GM19239 (cell line): ENCODE data around the gene BMPR1A.

Experiments used
- DNase-seq: peaks from one replicate; pipeline ENCODE4 v3.0.0; 2011; ENCODE audit warnings: low spot score; ENCODE audit not compliant: insufficient read length
- FAIRE-seq: peaks from 2 replicates; lab custom pipeline; 2011; peaks lifted over from hg19 to GRCh38; lab: Jason Lieb, UNC

The BMPR1A gene

DNA sequence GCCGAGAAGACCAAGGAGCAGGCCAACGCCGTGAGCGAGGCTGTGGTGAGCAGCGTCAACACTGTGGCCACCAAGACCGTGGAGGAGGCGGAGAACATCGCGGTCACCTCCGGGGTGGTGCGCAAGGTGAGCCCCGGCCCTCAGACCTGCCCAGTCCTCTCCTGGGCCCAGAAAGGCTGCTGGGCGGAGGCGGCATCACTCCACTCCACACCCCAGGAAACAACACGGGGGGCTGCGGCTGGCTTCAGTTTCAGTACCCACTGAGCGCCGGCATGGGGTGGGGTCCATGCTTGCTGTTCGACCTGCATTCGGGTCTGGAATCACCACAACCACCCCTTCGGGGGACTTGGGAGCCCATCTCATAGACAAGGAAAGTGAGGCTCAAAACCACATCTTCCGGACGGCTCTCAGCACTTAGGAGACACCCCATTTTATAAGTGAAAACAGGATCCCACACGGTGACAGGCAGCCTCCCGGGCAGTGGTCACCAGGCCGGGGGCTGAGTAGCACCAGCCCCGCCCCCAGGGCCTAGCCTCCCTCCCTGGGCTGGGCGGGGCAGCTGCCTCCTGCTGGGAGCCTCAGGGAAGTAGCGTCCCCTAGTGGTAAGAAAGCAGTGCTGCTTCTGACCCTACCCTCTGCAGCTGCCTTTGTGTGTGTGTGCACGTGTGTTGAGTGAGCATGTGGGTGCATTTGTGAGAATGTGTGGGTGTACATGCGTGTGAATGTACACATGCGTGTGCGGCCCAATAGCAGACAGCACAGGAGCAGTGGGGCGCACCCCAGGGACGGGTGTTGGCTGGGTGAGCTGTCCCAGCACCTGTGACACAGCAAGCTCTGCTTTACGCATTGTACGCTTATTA lies 203.8 kb downstream of the BMPR1A start:
- DNase-seq: peak; percentile 55

DNA sequence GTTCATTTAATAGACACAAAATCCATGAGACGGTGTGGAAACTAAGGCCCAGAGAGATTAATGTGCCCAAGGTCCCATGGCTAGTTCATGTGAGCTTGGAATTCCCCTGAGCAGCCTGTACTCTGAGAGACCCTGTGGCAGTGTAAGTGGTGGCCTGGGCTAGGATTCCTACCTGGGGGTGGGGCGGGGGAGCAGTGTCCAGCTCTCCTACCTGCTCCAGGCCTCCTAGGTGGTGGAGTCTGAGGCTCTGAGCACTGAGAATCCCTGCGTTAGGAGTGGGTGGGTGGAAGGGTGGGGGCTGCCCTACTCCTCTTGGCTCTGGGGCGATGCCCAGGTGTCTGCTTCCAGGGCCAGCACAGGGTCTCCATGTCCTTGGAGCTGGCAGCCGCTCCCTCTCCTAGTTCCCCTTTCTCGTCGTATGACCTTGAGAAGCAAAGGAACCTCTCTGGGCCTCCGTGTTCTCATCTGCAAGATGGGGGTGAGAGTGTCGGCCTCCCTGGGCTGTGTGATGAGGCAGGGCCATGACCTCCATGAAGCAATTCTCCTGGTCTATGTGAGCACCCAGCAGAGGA lies 204.5 kb downstream of the BMPR1A start:
- no peak for DNase-seq
- no peak for FAIRE-seq

More for the DNA sequence above, 203.8 kb downstream of the BMPR1A start:
- FAIRE-seq: peak; percentile 28

DNA sequence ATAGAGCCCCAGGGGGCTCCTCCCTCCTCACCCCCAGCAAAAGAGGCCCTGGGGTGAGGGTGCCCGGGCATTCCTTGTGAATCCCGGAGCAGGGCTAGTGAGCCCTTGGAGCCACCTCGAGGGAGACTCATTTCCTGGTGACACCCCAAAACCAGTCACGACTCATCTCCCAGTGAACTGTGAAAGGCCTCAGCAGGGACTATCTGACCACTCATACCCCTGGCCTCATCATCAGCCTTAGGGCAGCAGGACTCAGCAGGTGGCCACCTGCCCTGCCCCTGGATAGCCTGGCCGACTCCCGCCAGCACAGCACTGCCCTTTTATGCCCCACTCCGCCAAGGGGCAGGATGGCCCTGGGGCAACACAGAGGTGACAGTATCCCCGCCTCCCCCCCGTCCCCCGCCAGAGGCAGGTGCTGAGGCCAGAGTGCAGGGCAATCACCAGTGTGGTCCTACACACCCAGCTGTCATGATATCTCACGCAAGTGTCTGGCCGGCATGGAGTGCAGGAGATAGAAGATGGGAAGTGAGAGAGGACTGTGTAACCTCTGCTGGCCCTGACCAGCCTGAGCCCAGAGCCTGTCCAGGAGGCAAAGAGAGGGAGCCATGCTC lies 205.2 kb downstream of the BMPR1A start:
- FAIRE-seq: no peak
- no peak for DNase-seq

DNA sequence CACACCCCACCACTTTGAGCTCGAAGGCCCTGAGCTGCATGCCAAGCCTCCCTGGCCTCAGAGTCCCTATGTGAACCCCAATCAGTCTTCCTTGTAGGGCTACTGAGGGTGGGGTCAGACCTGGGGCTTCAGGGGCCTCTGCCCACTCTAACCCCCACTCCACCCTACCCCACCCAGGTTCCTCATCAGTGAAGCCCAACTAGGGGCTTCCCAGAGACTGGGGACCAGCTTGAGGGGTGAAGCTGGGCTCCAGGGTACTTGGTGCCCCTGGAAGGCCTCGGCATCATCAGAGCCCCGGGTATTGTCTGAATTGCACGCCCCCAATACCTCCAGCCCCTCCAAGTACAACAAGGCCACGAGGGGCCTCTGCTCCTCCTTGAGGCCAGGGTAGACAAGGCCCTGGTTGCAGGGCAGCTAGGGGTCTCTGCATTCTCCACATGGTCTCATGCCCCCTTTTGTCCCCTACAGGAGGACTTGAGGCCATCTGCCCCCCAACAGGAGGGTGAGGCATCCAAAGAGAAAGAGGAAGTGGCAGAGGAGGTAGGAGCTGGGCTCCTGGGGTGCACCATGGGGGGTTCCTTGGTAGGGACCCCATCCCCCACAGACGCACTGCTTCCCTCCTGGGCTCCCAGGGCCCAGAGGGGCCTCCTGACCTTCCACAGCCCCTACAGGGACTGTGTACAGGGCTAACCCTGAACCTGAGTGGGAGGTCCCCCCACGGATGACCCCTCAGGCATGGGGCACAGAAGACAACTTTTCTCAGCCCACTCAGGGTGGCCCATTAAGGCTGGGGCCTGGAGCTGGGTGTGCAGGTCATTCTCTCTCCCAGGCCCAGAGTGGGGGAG lies 205.9 kb downstream of the BMPR1A start:
- DNase-seq (no peak), FAIRE-seq (no peak)

DNA sequence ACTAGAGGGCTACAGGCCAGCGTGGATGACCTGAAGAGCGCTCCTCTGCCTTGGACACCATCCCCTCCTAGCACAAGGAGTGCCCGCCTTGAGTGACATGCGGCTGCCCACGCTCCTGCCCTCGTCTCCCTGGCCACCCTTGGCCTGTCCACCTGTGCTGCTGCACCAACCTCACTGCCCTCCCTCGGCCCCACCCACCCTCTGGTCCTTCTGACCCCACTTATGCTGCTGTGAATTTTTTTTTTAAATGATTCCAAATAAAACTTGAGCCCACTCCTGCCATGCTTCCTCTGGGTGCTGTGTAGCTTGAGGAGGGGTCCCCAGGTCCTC lies 206.5 kb downstream of the BMPR1A start:
- DNase-seq (no peak), FAIRE-seq (no peak)

DNA sequence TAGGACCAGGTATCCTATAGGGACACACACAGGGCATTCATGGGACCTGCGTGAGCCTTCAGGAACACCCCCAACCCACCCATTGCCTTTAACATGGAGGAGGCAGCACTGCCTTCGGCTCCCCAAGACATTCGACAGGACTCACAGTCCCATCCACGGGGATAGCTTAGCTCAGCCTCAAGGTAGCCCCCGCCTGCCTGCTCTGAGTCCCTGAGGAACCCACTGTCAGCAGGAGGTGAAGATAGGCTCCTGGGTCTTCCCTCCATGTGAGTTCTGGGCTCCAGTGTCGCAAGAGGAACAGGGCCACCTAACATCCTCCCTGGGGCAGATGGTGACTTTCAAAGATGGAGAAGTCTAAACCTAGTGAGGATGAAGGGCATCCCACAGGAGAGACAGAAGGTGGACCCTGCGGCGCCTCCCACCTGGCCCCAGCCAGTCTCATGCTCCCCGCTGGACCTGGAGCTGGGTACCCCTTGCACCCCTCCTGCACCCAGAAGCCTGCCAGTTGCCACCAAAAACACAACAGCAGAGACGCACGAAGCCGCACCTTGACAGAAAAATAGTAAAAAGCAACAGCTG lies 207.0 kb downstream of the BMPR1A start:
- FAIRE-seq: no peak
- no peak for DNase-seq

DNA sequence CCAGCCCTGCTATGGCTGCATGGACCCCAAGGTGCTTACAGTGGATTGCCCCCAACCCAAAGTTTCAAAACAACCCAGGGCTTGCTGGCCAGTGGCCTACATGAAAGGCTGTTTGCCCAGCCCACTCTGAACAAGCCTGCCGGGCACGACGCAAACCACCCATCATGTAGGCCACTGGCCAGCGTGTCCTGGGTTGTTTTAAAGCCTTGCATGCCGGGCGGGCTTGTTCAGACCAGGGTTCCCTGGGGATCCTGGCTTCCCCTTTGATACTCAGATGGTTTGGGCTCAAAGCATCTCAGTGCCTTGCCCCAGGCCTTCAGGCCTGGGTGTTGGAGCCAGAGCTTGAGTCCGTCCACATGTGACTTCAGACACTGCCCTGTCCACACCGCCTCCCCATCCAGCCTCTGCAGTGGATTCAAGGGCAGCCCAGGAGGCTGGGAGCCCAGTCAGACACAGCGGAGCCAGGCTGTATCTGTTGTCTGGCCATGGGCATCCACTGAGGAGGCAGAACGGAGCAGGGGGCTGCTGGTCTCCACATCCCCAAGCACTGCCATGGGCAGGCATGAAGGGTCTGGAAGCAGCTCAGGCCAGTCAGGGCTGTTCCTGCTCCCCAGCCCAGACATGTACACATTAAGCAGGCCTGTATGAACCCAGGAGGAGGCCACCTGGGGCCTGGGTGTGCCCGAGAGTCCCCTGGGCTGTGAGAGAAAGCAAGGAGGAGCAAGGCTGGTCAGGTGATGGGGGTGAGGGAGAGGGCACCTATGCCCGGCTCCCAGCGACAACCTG lies 207.8 kb downstream of the BMPR1A start:
- DNase-seq (no peak), FAIRE-seq (no peak)

DNA sequence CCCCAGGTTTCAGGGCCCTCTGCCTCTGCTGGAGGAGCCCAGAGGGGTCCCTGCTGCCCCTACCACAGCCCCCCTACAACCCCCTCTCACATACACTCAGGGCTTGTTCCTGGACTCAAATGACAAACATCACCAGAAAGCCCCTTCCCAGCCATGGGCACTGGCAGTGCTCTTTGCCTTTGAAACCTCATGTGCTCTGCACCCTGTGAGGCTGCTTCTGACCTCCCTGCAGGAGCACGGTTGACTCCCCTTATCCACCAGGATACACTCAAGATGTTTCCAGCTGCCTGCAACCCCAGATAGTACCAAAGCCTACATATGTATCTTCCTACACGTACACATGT lies 208.4 kb downstream of the BMPR1A start:
- no peak for DNase-seq
- no peak for FAIRE-seq

DNA sequence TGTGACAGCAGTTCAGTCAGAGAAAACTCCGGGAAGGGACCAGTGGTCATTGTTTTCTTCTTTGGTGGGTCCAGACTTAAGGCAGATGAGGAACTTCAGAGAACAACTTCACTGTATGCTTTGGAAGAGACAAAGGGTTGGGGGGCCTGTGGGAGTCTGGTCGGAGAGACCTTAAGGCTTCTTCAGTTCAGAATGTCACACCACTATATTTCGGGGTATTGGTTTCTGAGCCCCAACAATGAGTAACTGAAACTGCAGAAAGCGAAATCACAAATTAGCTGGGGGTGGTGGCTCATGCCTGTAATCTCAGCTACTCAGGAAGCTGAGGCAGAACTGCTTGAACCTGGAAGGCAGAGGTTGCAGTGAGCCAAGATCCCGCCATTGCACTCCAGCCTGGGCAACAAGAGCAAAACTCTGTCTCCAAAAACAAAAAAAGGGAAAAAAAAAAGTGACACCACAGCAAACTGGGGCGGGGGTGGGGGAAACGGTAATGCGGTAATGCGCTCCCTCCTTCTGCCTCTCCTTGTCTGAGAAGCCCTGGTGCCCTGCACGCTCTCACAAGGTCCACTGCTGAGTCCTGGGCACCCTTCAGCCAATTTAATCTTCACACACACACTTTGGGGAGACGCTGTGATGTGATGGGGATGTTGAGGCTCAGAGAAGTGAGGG lies 209.7 kb downstream of the BMPR1A start:
- DNase-seq (no peak), FAIRE-seq (peak; percentile 87)

DNA sequence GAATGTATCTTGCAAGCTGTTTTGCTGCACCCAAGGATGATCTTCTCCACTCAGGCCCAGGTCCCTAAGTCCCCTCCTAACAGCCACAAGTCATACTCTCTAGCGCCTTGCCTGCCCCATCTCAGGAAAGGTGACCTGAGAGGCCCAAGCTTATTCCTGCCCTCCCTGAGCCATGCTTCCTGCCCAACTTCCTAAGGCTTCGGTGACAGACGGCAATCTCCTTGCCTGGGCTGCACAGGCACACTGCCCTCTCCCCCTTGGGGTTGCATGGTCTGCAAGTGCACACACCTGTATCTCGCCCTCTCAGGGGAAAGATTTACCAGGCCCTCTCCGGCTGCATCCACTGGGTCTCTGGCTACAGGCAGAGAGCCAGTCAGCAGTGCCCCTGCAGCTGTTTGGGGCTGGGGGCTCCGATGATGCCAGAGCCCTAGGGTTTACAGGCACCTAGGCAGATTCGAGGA lies 211.1 kb downstream of the BMPR1A start:
- DNase-seq: no peak
- no peak for FAIRE-seq

DNA sequence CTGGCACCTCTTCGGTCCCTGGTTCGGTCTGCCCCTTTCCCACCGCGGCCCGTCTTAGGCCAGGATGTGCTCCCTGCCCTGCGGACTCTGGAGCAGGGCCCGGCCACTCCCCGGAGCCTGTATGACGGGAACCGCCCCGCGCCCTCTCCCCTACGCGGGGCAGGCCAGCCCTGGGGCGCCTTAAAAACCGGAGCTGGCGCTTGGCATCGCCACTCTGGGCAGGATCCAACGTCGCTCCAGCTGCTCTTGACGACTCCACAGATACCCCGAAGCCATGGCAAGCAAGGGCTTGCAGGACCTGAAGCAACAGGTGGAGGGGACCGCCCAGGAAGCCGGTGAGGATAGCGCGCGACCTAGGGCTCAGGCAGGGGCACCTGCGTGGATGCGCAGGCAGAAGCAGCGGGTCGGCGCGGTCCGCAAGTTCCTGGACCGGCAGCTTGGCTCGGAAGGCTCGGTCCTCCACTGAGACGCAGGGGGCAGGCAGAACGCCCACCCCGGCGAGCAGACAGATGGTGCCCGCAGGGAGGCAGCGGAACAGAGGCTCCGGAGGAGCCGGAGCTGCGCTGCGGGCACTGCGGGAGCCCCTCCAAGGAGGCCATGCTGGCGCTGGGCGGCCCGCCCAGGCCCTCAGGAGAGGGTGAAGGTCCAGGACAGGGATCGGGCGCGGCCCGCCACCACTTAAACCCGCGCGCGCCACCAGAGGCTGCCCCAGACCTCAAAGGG lies 212.0 kb downstream of the BMPR1A start, which contains the start of gene ADIRF:
Gene ADIRF, plus strand, starts transcription at position 212 of the 723 bp plus-strand sequence. Its CDS starts 63 bp downstream, at position 275.
- FAIRE-seq: no peak
- no peak for DNase-seq

DNA sequence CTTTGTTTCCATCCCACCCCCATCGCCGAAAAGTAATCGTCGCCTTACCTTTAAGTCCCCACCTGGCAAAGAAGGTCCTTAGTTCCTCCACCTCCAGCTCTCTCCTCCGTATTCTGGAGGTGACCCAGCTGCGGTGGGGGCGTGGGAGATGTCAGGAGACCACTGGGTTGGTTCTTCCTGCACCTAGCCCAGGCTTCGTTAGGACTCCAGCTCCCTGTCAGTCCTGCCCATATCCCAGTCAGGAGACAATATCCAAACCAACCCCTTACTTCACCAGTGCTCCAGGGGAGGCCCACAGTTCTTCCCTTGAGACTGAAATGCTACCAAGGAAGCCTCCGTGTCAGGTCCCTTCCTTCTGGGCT lies 212.6 kb downstream of the BMPR1A start:
- no peak for FAIRE-seq
- no peak for DNase-seq

DNA sequence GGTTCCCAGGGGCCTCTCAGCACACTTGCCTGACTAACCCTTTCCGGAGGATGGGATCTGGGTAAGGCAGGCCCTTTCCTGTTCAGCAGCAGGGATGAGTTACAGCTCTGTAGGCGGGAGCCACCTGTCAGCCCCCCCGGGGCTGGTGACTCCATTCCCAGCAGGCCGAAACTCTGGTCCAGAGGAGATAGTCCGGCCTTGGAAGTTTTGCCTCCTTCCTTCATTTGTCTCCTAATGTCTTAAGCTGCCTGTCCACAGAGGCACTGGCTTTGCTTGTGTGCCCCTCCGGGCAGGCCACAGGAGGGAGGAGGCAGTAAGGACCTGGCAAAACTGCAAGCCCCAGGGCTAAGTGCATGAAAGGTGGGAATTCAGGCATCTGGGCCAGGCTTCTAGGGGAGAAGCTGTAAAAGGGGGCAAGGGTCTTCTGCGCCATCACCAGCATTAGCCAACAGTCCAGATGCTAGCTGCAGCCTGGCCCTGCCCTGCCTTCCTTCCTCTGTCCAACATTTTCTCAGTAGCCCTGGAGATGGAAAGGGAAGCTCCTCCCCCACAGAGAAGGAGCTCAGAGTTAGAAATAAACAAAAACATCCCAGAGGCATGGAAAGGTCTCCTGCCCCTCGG lies 213.1 kb downstream of the BMPR1A start:
- no peak for FAIRE-seq
- no peak for DNase-seq

DNA sequence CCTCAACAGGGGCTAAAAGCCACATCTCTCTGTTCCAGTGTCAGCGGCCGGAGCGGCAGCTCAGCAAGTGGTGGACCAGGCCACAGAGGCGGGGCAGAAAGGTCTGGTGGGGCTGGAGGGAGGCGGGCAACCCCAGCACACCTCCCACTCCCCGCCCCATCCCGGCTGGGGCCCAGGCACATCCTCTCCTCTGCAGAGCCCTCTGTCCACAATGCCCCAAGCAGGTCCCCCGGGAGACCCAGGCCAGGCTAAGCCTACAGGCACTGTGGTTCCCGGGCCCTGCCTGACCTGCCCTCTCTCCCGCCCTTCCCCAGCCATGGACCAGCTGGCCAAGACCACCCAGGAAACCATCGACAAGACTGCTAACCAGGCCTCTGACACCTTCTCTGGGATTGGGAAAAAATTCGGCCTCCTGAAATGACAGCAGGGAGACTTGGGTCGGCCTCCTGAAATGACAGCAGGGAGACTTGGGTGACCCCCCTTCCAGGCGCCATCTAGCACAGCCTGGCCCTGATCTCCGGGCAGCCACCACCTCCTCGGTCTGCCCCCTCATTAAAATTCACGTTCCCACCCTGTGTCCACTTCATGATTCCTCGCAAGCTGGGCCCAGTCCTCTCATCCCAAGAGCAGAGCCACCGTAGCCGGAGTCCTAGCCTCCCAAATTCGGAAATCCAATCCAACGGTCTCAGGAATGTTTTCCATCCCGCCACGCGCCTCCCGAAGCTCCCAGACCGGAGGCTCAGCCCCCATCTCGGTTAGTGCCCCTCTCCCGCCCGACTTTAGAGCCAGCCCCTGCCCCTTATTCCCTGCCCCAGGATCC lies 214.0 kb downstream of the BMPR1A start:
- DNase-seq: no peak
- no peak for FAIRE-seq

DNA sequence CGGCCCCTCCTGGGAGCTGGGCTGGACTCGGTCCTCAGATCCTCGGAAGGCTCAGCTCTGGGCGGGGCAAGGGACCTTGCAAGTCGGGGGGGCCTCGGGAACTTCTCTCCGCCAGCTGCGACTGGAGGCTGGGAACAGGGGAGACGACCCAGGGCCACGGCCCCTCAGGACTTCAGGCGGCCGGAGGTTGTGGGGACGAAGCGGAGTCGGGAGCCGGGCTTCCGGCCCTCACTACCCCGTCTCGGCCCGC lies 214.5 kb downstream of the BMPR1A start:
- FAIRE-seq (no peak), DNase-seq (no peak)

DNA sequence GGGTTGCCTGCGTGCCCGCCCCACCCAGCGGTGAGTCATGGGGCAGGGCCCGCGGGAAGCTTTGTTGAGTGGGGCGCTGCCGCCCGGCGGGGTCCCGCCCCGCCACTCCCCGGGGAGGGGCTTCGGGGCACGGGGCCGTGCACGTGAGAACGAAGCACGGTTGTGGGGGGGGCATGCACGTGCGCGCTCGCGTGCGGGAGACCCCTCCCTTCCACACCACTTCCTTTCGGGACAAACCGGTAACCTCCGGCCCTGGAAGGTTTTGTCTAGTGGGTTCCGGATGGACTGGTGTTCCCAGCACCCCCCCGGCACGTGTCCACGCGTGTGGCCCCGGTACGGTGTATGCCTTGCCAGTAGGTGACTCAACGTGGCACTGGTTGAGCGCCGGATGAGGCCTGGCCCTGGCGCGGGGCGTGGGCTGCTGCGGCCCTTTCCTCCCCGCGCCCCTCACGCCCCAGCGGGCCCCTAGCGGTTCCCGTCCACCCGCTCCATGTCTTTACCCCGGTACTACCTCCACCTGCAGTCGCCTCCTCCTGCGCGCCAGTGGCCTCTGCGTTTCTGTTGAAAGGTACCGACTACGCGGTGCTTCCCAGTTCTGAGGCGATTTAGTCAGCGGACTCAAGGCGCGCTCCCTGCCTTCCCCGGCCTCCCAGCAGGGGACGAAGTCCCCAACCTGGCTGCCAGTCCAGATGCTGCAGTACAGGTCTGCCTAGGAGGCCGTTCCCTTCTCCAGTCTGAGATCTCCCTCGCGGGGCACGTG lies 215.0 kb downstream of the BMPR1A start:
- DNase-seq (peak; percentile 76), FAIRE-seq (peak; percentile 85)
